Hepatocyte (in vitro differentiated cells): Measurements from ENCODE around the gene TUBE1. TPM values are rescaled to one million over a fixed set of nuclear protein-coding genes. Genes with fewer than 3 reads are reported as not detected.

Source experiments
- DNase-seq: peaks from one replicate; pipeline ENCODE4 v3.0.0-alpha.2; 2016; ENCODE audit warnings: low spot score
- H2AFZ ChIP-seq: fragments of 200-600 bp; sonication (generic); 2 replicates; pipeline ENCODE4 v1.6.0; 2016; ENCODE audit warnings: antibody characterized with exemption, mild to moderate bottlenecking
- H3K27ac ChIP-seq: fragments of 200-600 bp; sonication (generic); 2 replicates; pipeline ENCODE4 v1.5.1; 2016; ENCODE audit warnings: mild to moderate bottlenecking
- H3K27me3 ChIP-seq: fragments of 200-600 bp; sonication (generic); 2 replicates; pipeline ENCODE4 v1.6.1; 2016
- H3K36me3 ChIP-seq: fragments of 200-600 bp; sonication (generic); replicated peaks from 2 replicates; pipeline ENCODE4 v1.5.1; 2016; ENCODE audit warnings: low read depth; ENCODE audit not compliant: insufficient read depth
- H3K4me1 ChIP-seq: fragments of 200-600 bp; sonication (generic); 2 replicates; pipeline ENCODE4 v1.5.1; 2016; ENCODE audit warnings: mild to moderate bottlenecking, moderate library complexity; ENCODE audit not compliant: insufficient read depth
- H3K4me2 ChIP-seq: fragments of 200-600 bp; sonication (generic); 2 replicates; pipeline ENCODE4 v1.6.0; 2016
- H3K4me3 ChIP-seq: fragments of 200-600 bp; sonication (generic); 2 replicates; pipeline ENCODE4 v1.5.1; 2016; ENCODE audit warnings: mild to moderate bottlenecking
- H3K79me2 ChIP-seq: fragments of 200-600 bp; sonication (generic); 2 replicates; pipeline ENCODE4 v1.6.0; 2017; ENCODE audit warnings: mild to moderate bottlenecking
- H3K9me2 ChIP-seq: fragments of 200-600 bp; sonication (generic); replicated peaks from 2 replicates; pipeline ENCODE4 v1.6.0; 2017; ENCODE audit warnings: mild to moderate bottlenecking; ENCODE audit not compliant: insufficient read depth
- H3K9me3 ChIP-seq: fragments of 200-600 bp; sonication (generic); 2 replicates; pipeline ENCODE4 v1.5.1; 2016; ENCODE audit warnings: low read depth, mild to moderate bottlenecking
- H4K20me1 ChIP-seq: fragments of 200-600 bp; sonication (generic); 2 replicates; pipeline ENCODE4 v1.6.0; 2016; ENCODE audit warnings: mild to moderate bottlenecking; ENCODE audit not compliant: insufficient read depth, poor library complexity, severe bottlenecking
- CTCF ChIP-seq: fragments of 200-600 bp; sonication (generic); IDR thresholded peaks from 2 replicates; pipeline ENCODE4 v1.5.1; 2016; ENCODE audit warnings: antibody characterized with exemption, mild to moderate bottlenecking; ENCODE audit not compliant: poor library complexity
- EZH2 ChIP-seq: fragments of 200-600 bp; sonication (generic); IDR thresholded peaks from 2 replicates; pipeline ENCODE4 v1.6.1; 2016; ENCODE audit warnings: antibody characterized with exemption, mild to moderate bottlenecking, borderline replicate concordance
- EZH2phosphoT487 ChIP-seq: fragments of 200-600 bp; sonication (generic); IDR thresholded peaks from one replicate; pipeline ENCODE4 v1.6.1; 2018; ENCODE audit warnings: antibody characterized with exemption, mild to moderate bottlenecking, low read depth, moderate library complexity; ENCODE audit not compliant: unreplicated experiment, severe bottlenecking
- WGBS: methylation state at CpG from one replicate; pipeline ENCODE4 v1.1.6; 2016; ENCODE audit warnings: low lambda C conversion rate; ENCODE audit errors: missing lambda C conversion rate; 5-methylcytosine and 5-hydroxymethylcytosine counted together
- polyA plus RNA-seq: library from polyadenylated mRNA; unstranded; fragments of >200 nt; fragmentation: Nextera tagmentation; extraction: Ambion mirVana; gene quantifications from 2 replicates; pipeline ENCODE4 v1.2.1, GENCODE V29; 2016
- total RNA-seq: library from RNA; depleted of rRNA; stranded (reverse); fragments of >200 nt; gene quantifications from 2 replicates; pipeline ENCODE4 v1.2.3, GENCODE V29; 2014

Gene TUBE1
- total and polyA plus RNA-seq, 2 experiments from 2014 or later: 14.4 to 20.3 TPM

GRCh38 chr6:112065426-112065986 lies 21.8 kb downstream of the TUBE1 start:
- Histone ChIP-seq H3K9me3 (no peaks in the 10 kb centered on the region), H3K79me2 (no peaks in the 10 kb centered on the region), H3K27me3 (no peaks in the 10 kb centered on the region), H3K4me3 (no peak overlapping the region), H2AFZ (no peak overlapping the region), H3K4me1 (no peaks in the 10 kb centered on the region), H4K20me1 (no peaks in the 10 kb centered on the region), H3K36me3 (no peaks in the 10 kb centered on the region), H3K9me2 (no peaks in the 10 kb centered on the region), H3K27ac (no peak overlapping the region), H3K4me2 (no peak overlapping the region)
- no peak for DNase-seq
- TF ChIP-seq CTCF: no peak
- TF ChIP-seq EZH2phosphoT487: no peak
- no peak for TF ChIP-seq EZH2
- 81% methylated on average over 6 of the region's 6 CpGs for WGBS

DNA sequence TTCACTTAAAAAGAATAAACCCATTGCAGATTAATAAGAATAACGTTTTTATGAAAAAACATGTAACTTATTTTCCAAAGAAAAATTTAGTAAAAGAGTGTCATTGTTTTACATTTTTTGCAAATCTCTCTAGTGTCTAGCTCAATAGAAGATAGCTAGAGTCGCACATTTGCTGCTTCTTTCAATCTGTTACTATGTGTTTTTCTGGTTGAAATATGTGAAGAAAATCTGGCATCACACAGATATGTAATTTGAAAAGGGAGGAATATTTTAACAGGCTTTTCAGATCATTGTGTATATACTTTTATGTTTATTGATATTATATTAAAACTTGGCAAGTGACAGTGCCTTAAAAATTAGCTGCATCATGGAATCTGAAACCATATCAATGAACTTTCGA lies 24.3 kb downstream of the TUBE1 start:
- Histone ChIP-seq H3K4me3 (no peak overlapping the region), H3K4me1 (no peaks in the 10 kb centered on the region), H3K9me3 (no peaks in the 10 kb centered on the region), H3K9me2 (no peaks in the 10 kb centered on the region), H4K20me1 (no peaks in the 10 kb centered on the region), H3K79me2 (no peaks in the 10 kb centered on the region), H3K4me2 (no peak overlapping the region), H3K27me3 (no peaks in the 10 kb centered on the region), H2AFZ (no peak overlapping the region), H3K36me3 (no peaks in the 10 kb centered on the region), H3K27ac (no peak overlapping the region)
- DNase-seq: no peak
- no peak for TF ChIP-seq EZH2phosphoT487
- no peak for TF ChIP-seq EZH2
- no peak for TF ChIP-seq CTCF
- WGBS: 83% methylated on average over 3 of the region's 3 CpGs

DNA sequence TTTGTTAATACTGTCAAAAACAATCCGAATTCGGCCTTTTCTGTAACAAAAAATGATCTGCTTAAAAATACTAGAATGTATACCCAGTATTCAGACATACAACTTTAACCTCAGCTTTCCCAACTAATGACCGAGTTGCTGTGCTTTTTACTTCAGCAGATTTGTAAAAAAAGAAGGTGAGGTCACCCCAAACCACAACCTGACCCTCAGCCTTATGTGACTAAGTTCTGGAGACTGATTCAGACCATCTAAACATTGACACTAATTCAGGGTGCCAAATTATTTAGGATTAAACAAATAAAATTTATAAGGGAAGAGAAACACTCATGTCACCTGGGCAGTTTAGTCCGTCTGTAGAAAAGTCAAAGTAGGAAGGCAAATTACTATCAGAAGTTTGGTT lies 25.7 kb downstream of the TUBE1 start:
- Histone ChIP-seq H3K9me3 (no peaks in the 10 kb centered on the region), H3K9me2 (no peaks in the 10 kb centered on the region), H3K4me2 (no peak overlapping the region), H3K79me2 (no peaks in the 10 kb centered on the region), H2AFZ (no peak overlapping the region), H3K27me3 (no peaks in the 10 kb centered on the region), H4K20me1 (no peaks in the 10 kb centered on the region), H3K4me3 (no peak overlapping the region), H3K36me3 (no peaks in the 10 kb centered on the region), H3K27ac (no peak overlapping the region), H3K4me1 (no peaks in the 10 kb centered on the region)
- no peak for DNase-seq
- TF ChIP-seq CTCF: no peak
- TF ChIP-seq EZH2: no peak
- TF ChIP-seq EZH2phosphoT487: no peak
- WGBS: 93% methylated on average over 4 of the region's 4 CpGs
